ENCODE data around the gene SMIM24. TPM values are rescaled to one million over a fixed set of nuclear protein-coding genes. Genes with fewer than 3 reads are reported as not detected.

SMIM24 gene
- total RNA-seq, 4 donors from 2014 or later = 18.7 to 100 (median 85.5) TPM

GRCh38 chr19:3459965-3460582 is 20.3 kb downstream of the SMIM24 start:
- Histone ChIP-seq H3K4me3 (no peak overlapping the region), H3K4me1 (peaks cover 17 to 41% (median 31%) of the 10 kb centered on the region in 4 donors), H3K27ac (peak overlapping the region; percentile 79 to 87 (median 84)), H3K36me3 (peaks cover 0 to 19% (median 3%) of the 10 kb centered on the region in 4 donors), H3K27me3 (no peaks in the 10 kb centered on the region), H3K9me3 (no peaks in the 10 kb centered on the region)
- TF ChIP-seq EP300 (IDR thresholded peaks at IDR 0.05; ENCODE audit: low read depth) = no peak
- TF ChIP-seq POLR2AphosphoS5 (IDR thresholded peaks at IDR 0.05) = no peak
- TF ChIP-seq CTCF (IDR thresholded peaks at IDR 0.05) = no peak
- TF ChIP-seq POLR2A (IDR thresholded peaks at IDR 0.05) = no peak
- WGBS, 2 donors (ENCODE audit: low coverage in 1 of 2) = 73% methylated on average over 10 of the region's 15 CpGs; no CpG with 5 or more reads in 1 of the 2 donors
- intact Hi-C loops (cut with DNase I; ENCODE audit: low total_unique reads) = no loop called here
- in situ Hi-C loops (cut with MboI; ENCODE audit: low pct_ligation_motif_present in 1 of 4, low pct_unique_long_range_greater_than_20kb in 1 of 4, low sequenced_read_pairs in 3 of 4) = no loop called here
- DNase-seq = no peak

GRCh38 chr19:3459089-3459881 is 21.0 kb downstream of the SMIM24 start:
- in situ Hi-C loops (cut with MboI; ENCODE audit: low pct_ligation_motif_present in 1 of 4, low pct_unique_long_range_greater_than_20kb in 1 of 4, low sequenced_read_pairs in 3 of 4) = no loop called here
- Histone ChIP-seq H3K27ac (peak overlapping the region; percentile 79 to 87 (median 84)), H3K36me3 (peaks cover 0 to 27% (median 3%) of the 10 kb centered on the region in 4 donors), H3K27me3 (no peaks in the 10 kb centered on the region), H3K4me3 (no peak overlapping the region), H3K9me3 (no peaks in the 10 kb centered on the region), H3K4me1 (peaks cover 17 to 40% (median 29%) of the 10 kb centered on the region in 4 donors)
- 48% methylated on average over 25 of the region's 26 CpGs; no CpG with 5 or more reads in 1 of the 2 donors for WGBS, 2 donors (ENCODE audit: low coverage in 1 of 2)
- TF ChIP-seq POLR2AphosphoS5 (IDR thresholded peaks at IDR 0.05) = peak in 1 of 3 donors; percentile 30
- TF ChIP-seq CTCF (IDR thresholded peaks at IDR 0.05) = no peak
- TF ChIP-seq EP300 (IDR thresholded peaks at IDR 0.05; ENCODE audit: low read depth) = peak; percentile 29
- no peak for TF ChIP-seq POLR2A (IDR thresholded peaks at IDR 0.05)
- DNase-seq = peak; percentile 63
- intact Hi-C loops (cut with DNase I; ENCODE audit: low total_unique reads) = no loop called here

GRCh38 chr19:3458229-3459088 is 21.9 kb downstream of the SMIM24 start:
- Histone ChIP-seq H3K9me3 (no peaks in the 10 kb centered on the region), H3K4me3 (no peak overlapping the region), H3K4me1 (peaks cover 17 to 40% (median 29%) of the 10 kb centered on the region in 4 donors), H3K36me3 (peaks cover 0 to 28% (median 5%) of the 10 kb centered on the region in 4 donors), H3K27me3 (no peaks in the 10 kb centered on the region), H3K27ac (peak overlapping the region; percentile 79 to 87 (median 84))
- 55% methylated on average over 19 of the region's 19 CpGs; no CpG with 5 or more reads in 1 of the 2 donors for WGBS, 2 donors (ENCODE audit: low coverage in 1 of 2)
- TF ChIP-seq POLR2A (IDR thresholded peaks at IDR 0.05) = no peak
- no peak for TF ChIP-seq POLR2AphosphoS5 (IDR thresholded peaks at IDR 0.05)
- no peak for TF ChIP-seq EP300 (IDR thresholded peaks at IDR 0.05; ENCODE audit: low read depth)
- no peak for TF ChIP-seq CTCF (IDR thresholded peaks at IDR 0.05)
- intact Hi-C loops (cut with DNase I; ENCODE audit: low total_unique reads) = no loop called here
- in situ Hi-C loops (cut with MboI; ENCODE audit: low pct_ligation_motif_present in 1 of 4, low pct_unique_long_range_greater_than_20kb in 1 of 4, low sequenced_read_pairs in 3 of 4) = no loop called here
- no peak for DNase-seq

Data from transverse colon (tissue), 4 donors.